Raji (cell line): Measurements from ENCODE around the gene ADSS2.

Source experiments
- POLR2A ChIP-seq: IDR thresholded peaks from 2 replicates; pipeline ENCODE4 v1.6.1; 2011; ENCODE audit warnings: low read depth, low read length, control low read depth; ENCODE audit not compliant: insufficient read depth

Gene ADSS2

GRCh38 chr1:244388961-244389360 lies 62.7 kb downstream of the ADSS2 start:
- no peak for TF ChIP-seq POLR2A

GRCh38 chr1:244387415-244387814 lies 64.3 kb downstream of the ADSS2 start:
- TF ChIP-seq POLR2A: no peak

GRCh38 chr1:244386595-244386994 lies 65.1 kb downstream of the ADSS2 start:
- no peak for TF ChIP-seq POLR2A

GRCh38 chr1:244384066-244384465 lies 67.6 kb downstream of the ADSS2 start:
- no peak for TF ChIP-seq POLR2A

GRCh38 chr1:244383278-244383884 lies 68.3 kb downstream of the ADSS2 start:
- TF ChIP-seq POLR2A: no peak

- TF ChIP-seq POLR2A: no peak
Observed at GRCh38 chr1:244381878-244382565, 69.7 kb downstream of the ADSS2 start.

- TF ChIP-seq POLR2A: no peak
Observed at GRCh38 chr1:244376126-244376525, 75.6 kb downstream of the ADSS2 start.

- TF ChIP-seq POLR2A: no peak
Observed at GRCh38 chr1:244375051-244375450, 76.7 kb downstream of the ADSS2 start.

- no peak for TF ChIP-seq POLR2A
Observed at GRCh38 chr1:244371242-244372141, 80.2 kb downstream of the ADSS2 start.

GRCh38 chr1:244370060-244370637 lies 81.6 kb downstream of the ADSS2 start:
- no peak for TF ChIP-seq POLR2A

- no peak for TF ChIP-seq POLR2A
Observed at GRCh38 chr1:244369256-244370057, 82.3 kb downstream of the ADSS2 start.

GRCh38 chr1:244368279-244368678 lies 83.4 kb downstream of the ADSS2 start:
- no peak for TF ChIP-seq POLR2A

GRCh38 chr1:244367399-244368114 lies 84.2 kb downstream of the ADSS2 start:
- no peak for TF ChIP-seq POLR2A

GRCh38 chr1:244365809-244366208 lies 85.9 kb downstream of the ADSS2 start:
- no peak for TF ChIP-seq POLR2A

GRCh38 chr1:244362476-244362875 lies 89.2 kb downstream of the ADSS2 start:
- TF ChIP-seq POLR2A: no peak
